NCI-H1417 treated with DMSO at 0.1 percent for 48 hours (cell line): ENCODE results near the gene DMWD.
"Not testable (repeated sequence)": the region's sequence is repeated elsewhere in the genome, so short reads cannot be mapped to it uniquely, and the experiment has no call there.

Source experiments
- DNase-seq: peaks from one replicate; lab custom pipeline; 2025; lab: John Stamatoyannopoulos, UW

Gene DMWD

GRCh38 chr19:45751483-45751882, 41.2 kb downstream of the DMWD start:
- not testable (repeated sequence) for DNase-seq

- no peak for DNase-seq
Measured at GRCh38 chr19:45747513-45747912, 45.1 kb downstream of the DMWD start.

- no peak for DNase-seq
Measured at GRCh38 chr19:45746866-45747265, 45.8 kb downstream of the DMWD start.

- no peak for DNase-seq
Measured at GRCh38 chr19:45745606-45746005, 47.0 kb downstream of the DMWD start.

GRCh38 chr19:45742969-45743368, 49.7 kb downstream of the DMWD start:
- no peak for DNase-seq

- DNase-seq, result no peak
Measured at GRCh38 chr19:45739498-45740439, 52.9 kb downstream of the DMWD start.

GRCh38 chr19:45733160-45733810, 59.4 kb downstream of the DMWD start, which contains the start of gene MEIOSIN:
Gene MEIOSIN, plus strand, starts transcription at chr19:45733439. Its CDS starts 1,938 bp downstream, at chr19:45735377.
- no peak for DNase-seq
